Hindlimb muscle (tissue), 1 donor: ENCODE measurements around the gene PM20D2. TPM values are rescaled to one million over a fixed set of nuclear protein-coding genes. Genes with fewer than 3 reads are reported as not detected.

Experiments used
- DNase-seq: peaks from one replicate; pipeline ENCODE4 v3.0.0-alpha.2; 2013
- polyA plus RNA-seq: library from polyadenylated mRNA; unstranded; fragments of 120-200 nt; gene quantifications from one replicate; pipeline ENCODE4 v1.2.1, GENCODE V29; 2013; ENCODE audit not compliant: insufficient read length

The PM20D2 gene
- polyA plus RNA-seq, 1 donor = 45.4 TPM

- DNase-seq = peak; percentile 65
Measured at GRCh38 chr6:89145091-89145955, 532 bp upstream of the PM20D2 start.

DNA sequence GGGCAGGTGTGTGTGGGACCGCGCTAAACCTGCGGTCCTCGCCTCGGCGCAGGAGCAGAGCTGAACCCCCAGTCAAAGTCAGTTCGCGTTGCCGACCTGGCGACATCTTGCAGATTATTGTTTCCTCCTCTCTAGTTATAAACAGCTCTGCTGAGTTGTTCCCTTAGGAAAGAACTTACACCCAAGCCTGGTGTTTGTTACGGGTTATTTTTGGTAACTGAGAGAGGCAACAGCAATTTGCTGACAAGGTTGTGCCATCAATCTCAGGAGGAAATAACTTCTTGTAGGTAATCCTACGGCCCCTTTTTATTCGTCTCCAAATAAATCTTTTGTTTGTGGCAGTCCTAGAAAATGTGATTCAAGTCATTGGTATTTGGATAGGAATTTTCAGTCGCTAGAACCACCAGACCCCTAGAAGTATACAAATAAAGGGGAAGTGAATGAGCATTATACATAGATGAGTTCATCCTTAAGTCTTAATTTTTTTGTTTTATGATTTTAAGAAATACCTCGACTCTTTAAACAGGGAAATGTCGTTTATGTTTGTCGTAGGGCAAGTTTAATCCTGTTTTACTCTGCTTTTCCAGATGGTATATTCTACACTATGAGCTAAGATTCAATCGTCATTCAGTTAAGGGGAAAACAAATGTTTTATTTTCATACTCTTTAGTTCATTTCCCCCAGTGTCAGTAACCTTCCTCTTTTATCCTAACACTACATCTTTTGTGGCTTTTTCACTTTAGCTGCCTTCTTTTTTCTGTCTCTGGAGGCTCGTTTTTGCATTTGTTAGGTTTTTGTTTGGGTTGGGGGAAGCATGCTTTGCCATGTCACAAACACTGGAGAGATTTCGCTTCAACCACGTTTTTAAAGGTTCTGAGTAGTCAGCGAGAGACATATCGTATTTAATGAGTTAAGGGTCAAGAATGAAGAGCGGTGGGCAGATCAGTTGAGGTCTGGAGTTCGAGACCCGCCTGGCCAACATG, 1.2 kb downstream of the PM20D2 start:
- DNase-seq = peak; percentile 45

GRCh38 chr6:89148016-89148750, 2.3 kb downstream of the PM20D2 start:
- DNase-seq = no peak

DNA sequence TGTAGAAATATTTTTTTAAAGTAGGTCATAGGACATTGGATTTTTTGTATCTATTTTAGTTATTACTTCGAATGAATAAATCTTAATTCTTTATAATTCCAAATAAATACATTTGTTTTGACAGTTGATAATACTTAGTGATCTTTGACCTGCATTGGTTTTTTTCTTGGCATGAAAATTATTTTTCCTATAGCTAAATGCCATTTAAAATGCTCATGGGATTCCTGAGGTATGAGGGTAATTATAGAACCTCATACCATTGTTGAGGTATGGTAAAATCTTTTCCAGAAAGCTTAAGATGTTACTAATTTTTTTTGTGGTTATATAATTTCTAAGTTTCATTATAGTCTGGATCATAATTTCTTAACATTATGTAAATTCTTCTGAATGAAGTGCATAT, 8.3 kb downstream of the PM20D2 start:
- no peak for DNase-seq

DNA sequence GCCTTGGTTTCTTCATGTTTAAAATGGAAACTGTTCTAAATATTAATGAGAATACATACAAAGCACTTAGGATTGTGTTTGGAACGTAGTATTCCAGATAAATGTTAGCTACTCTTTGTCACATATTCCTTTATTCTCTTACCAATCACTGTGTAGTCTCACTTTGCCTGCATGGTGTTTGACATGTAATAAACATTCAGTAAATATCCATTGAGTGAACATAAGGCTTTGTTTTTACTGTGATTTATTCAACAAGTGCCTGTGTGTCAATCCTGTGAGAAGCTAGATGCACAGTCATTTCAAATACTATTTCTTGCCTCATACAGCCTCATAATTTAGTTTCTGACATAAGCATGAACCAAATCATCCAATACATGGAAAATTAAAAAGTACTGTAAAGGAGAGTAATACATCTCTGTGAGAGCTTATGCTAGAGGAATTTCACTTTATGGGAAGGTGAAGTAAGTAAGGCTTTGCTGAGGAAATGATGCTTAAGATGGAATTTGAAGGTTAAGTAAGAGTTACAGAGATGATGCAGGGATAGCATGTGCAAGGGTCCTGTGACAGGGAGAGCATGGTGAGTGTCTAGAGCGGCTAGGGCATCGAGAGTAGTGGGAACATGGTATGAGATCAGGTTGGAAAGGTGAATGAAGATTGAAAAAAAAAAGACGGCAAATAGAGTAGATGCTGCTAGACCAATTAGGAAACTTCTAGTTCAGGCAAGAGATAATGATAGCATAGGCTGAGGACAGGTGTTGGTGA, 14.7 kb downstream of the PM20D2 start:
- no peak for DNase-seq

- no peak for DNase-seq
Measured at GRCh38 chr6:89161326-89162046, 15.6 kb downstream of the PM20D2 start.

GRCh38 chr6:89162047-89162371, 16.2 kb downstream of the PM20D2 start:
- peak; percentile 43 for DNase-seq

DNA sequence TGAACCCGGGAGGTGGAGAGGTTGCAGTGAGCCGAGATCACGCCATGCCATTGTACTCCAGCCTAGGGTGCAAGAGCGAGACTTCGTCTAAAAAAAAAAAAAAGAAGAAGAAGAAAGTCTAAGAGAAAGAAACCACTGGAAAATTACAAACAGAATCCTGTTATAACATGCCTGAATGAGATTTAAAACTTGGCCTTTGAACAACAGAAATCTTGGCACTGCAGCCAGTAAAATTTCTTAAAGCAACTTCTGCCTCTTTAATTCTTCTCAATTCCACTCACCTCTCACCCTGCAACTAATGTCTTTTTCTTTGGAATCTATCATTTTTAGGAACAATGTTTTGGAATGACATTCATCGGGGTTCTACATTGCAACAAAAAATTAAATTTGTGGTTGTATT, 26.3 kb downstream of the PM20D2 start:
- DNase-seq = peak; percentile 28

DNA sequence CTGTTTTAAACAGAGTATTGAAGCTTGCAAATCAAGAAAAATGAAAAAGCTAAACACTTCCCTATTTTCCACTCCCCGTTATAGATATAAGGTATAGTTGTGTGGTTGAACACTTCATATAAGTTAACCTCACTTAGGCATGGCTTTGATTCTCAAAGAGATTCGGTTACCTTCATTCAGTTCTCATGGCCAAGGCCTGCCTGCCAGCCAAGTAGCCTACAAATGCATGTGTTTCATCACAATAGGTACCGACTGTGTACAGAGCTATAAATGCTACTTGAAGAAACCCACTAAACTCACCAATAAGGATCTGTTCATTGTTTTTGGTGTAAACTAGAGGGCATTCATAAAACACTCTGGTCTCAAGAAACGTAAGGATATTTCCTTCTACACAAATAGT, 27.8 kb downstream of the PM20D2 start:
- no peak for DNase-seq

GRCh38 chr6:89180112-89180511, 34.3 kb downstream of the PM20D2 start:
- DNase-seq = no peak

- DNase-seq = peak; percentile 84
Measured at GRCh38 chr6:89180971-89181370, 35.1 kb downstream of the PM20D2 start.

DNA sequence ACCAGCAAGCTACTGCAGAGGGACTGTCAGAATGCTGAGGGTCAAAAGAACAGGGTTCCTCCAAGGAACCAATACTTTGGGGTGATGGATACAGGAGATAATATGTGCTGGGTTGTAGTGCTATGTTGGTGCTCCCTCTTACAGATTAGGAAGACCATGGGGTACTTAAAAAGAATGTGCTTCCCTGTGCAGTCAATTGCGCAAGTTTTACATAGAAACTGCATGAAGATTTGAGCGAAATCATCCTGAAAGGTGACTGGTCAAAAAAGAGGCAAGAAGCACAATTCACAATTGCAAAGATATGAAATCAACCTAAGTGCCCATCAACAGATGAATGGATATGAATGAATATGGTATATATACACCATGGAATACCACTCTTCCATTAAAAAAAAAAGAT, 37.4 kb downstream of the PM20D2 start:
- no peak for DNase-seq

GRCh38 chr6:89184344-89184743, 38.5 kb downstream of the PM20D2 start:
- no peak for DNase-seq

GRCh38 chr6:89186762-89187161, 40.9 kb downstream of the PM20D2 start:
- no peak for DNase-seq

DNA sequence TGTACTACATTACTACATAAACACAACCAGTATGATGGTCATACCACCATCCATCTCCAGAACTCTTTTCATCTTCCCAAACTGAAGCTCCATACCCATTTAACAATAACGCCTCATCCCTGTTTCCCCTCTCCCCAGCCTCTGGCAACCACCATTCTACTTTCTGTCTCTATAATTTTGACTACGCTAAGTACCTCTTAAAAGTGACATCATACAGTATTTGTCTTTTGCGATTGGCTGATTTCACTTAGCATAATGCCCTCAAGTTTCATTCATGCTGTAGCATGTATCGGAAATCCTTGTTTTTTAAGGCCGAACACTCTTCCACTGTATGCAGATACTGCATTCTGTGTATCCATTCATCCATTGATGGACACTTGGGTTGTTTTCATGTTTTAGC, 41.6 kb downstream of the PM20D2 start:
- DNase-seq = no peak

DNA sequence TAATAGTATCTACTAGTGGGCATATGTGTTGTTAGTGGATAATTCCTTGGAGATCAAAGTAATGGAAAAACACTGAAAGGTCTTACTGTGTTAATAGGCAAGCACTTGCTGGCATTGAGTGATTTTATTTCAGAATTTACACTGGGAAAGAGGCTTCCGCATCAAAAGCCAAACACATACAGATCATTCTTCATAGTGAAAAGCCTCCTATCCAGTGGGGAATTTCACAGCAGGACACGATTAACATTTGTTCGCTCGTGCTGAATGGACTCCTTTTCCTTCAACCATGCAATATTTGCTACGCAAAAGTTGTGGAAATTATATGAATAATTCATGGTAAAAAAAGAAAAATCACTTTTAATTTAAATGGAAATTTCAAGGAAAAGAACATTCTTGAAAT, 44.9 kb downstream of the PM20D2 start:
- DNase-seq = no peak

- DNase-seq = no peak
Measured at GRCh38 chr6:89194559-89194958, 48.7 kb downstream of the PM20D2 start.

DNA sequence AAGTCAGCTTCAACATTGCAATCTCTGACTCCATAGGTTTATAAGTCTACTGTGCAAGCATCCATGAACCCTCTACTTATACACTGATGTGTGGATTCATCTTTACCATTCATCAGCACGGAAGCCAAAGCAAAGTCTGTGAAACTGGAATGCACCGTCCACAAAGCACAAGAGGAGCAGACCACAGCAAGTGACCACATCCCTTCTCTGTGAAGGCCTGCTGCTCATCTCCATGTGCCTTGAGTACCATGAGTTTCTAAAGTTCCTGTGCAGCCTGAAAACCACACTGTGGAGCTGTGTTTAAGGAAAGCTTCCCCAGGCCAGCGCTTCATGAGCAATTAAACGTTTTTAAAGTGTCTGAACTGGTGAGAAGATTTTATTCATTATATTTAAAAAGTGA, 51.3 kb downstream of the PM20D2 start:
- DNase-seq = no peak

DNA sequence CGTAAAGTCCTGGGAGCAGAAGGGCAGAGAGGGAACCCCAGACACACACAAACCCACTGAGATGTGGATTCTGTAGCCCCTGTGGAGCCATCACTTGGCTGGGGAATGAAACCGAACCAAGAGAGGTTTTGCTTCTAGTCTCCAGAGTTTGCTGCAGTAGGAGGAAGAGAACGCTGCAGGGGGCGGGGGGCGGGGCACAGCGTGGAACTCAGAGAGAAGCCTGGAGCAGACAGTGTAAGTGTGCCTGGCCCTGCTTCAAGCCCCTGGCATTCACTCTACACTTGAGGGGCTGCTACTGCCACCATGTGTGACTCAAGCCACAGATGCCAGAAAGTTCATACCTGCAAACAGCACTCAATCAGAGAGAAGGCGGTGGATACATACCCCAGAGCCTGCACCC, 52.4 kb downstream of the PM20D2 start:
- no peak for DNase-seq

DNA sequence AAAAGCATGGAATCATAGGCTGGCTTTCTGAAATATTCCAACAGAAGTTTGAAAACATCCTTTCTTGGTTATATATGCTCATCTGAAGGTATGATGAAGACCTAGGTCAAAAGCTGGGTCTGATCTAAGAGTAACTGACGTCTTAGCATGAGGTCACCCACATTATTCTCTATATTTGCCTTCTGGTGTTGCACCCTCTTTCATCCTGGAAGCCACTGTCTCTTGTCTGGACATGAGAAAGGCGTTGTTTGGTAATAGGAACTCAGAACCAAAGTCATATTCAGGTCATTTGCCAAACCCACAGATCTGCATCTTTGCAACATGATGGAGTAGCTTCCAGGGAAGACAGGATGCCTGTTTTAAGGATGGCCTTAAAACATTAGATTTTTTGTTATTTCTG, 53.7 kb downstream of the PM20D2 start:
- DNase-seq = no peak

GRCh38 chr6:89200706-89201215, 54.9 kb downstream of the PM20D2 start:
- no peak for DNase-seq
